HL-60 (cell line): ENCODE measurements around the gene PDS5B.
"Not testable (repeated sequence)": the region's sequence is repeated elsewhere in the genome, so short reads cannot be mapped to it uniquely, and the experiment has no call there.

Experiments
- CTCF ChIP-seq: IDR thresholded peaks from one replicate; pipeline ENCODE4 v1.5.1; 2011; ENCODE audit warnings: low read length, control low read depth, inconsistent platforms; ENCODE audit not compliant: insufficient read depth
- GABPA ChIP-seq: IDR thresholded peaks from 2 replicates; pipeline ENCODE4 v1.6.1; 2012; ENCODE audit warnings: low read depth
- POLR2AphosphoS5 ChIP-seq: IDR thresholded peaks from 2 replicates; pipeline ENCODE4 v1.6.1; 2012; ENCODE audit warnings: low read depth
- SPI1 ChIP-seq: IDR thresholded peaks from 2 replicates; pipeline ENCODE4 v1.6.1; 2012; ENCODE audit warnings: low read depth, mild to moderate bottlenecking, borderline replicate concordance

GRCh38 chr13:32575687-32576086 is 10.6 kb upstream of the PDS5B start:
- TF ChIP-seq CTCF, SPI1, POLR2AphosphoS5, GABPA: not testable (repeated sequence)
